Breast epithelium (tissue), 4 donors: ENCODE data around the gene MCTP2. TPM values are rescaled to one million over a fixed set of nuclear protein-coding genes. Genes with fewer than 3 reads are reported as not detected.
A peak's percentile ranks its signal among the peaks of the same experiment; 100 is the strongest.

Source experiments
- DNase-seq, 2 donors: peaks; one replicate each; pipeline ENCODE4 v3.0.0-alpha.2; 2019; ENCODE audit warnings: low spot score in 2 of 2
- H3K27ac ChIP-seq, 2 donors: fragments of 200-600 bp; sonication (generic) in 1 of 2; one replicate each; pipeline ENCODE4 v1.5.1; 2016 to 2019; ENCODE audit warnings: mild to moderate bottlenecking in 1 of 2
- H3K27me3 ChIP-seq, 2 donors: fragments of 200-600 bp; sonication (generic) in 1 of 2; one replicate each; pipeline versions ENCODE4 v1.5.1 to v1.6.0; 2017 to 2019; ENCODE audit warnings: control low read depth in 1 of 2, mild to moderate bottlenecking in 1 of 2
- H3K36me3 ChIP-seq: fragments of 200-600 bp; one replicate; pipeline ENCODE4 v1.5.1; 2019
- H3K4me1 ChIP-seq, 2 donors: fragments of 200-600 bp; sonication (generic); one replicate each; pipeline ENCODE4 v1.5.1; 2016 to 2019; ENCODE audit warnings: control low read depth in 1 of 2
- H3K4me3 ChIP-seq, 3 donors: fragments of 200-600 bp; sonication (generic); 1 replicate in 2 of 3; 2 replicates in 1 of 3; pipeline ENCODE4 v1.5.1; 2016 to 2019; ENCODE audit warnings: mild to moderate bottlenecking in 3 of 3, moderate library complexity in 2 of 3
- H3K9me3 ChIP-seq, 2 donors: fragments of 200-600 bp; sonication (generic) in 1 of 2; one replicate each; pipeline ENCODE4 v1.5.1; 2016 to 2019; ENCODE audit warnings: control low read depth in 1 of 2
- CTCF ChIP-seq, 3 donors: fragments of 450-650 bp; IDR thresholded peaks; one replicate each; pipeline ENCODE4 v1.5.1; 2016 to 2017; ENCODE audit warnings: antibody characterized with exemption in 3 of 3, mild to moderate bottlenecking in 3 of 3, moderate library complexity in 3 of 3
- POLR2A ChIP-seq: fragments of 450-650 bp; IDR thresholded peaks from one replicate; pipeline ENCODE4 v1.6.1; 2016; ENCODE audit warnings: antibody characterized with exemption, mild to moderate bottlenecking, moderate library complexity
- POLR2AphosphoS5 ChIP-seq, 3 donors: sonication (generic); formaldehyde crosslinking; IDR thresholded peaks; one replicate each; pipeline ENCODE4 v1.6.1; 2017; ENCODE audit warnings: antibody characterized with exemption in 3 of 3
- intact Hi-C: fragments of 100-400 bp; cut with DNase I; formaldehyde crosslinking; loops from one replicate; pipeline ENCODE4 v1.15.1; 2023; ENCODE audit warnings: low total_unique reads
- total RNA-seq, 3 donors: library from RNA; depleted of rRNA; stranded (reverse); fragments of >200 nt; gene quantifications; one replicate each; pipeline ENCODE4 v1.1.0, GENCODE V29; 2016

MCTP2 gene
- total RNA-seq, 3 donors from 2014 or later = 6.4 to 46.2 (median 25.9) TPM

- H3K27ac ChIP-seq = no peak overlapping the region
- intact Hi-C loops = no loop called here
- TF ChIP-seq CTCF (IDR thresholded peaks at IDR 0.05) = no peak
- TF ChIP-seq POLR2AphosphoS5 (IDR thresholded peaks at IDR 0.05) = no peak
- no peak for TF ChIP-seq POLR2A
- H3K36me3 ChIP-seq = no peaks in the 10 kb centered on the region
- H3K4me3 ChIP-seq = no peak overlapping the region
- H3K27me3 ChIP-seq = no peaks in the 10 kb centered on the region
- H3K9me3 ChIP-seq = no peaks in the 10 kb centered on the region
- no peak for DNase-seq
- H3K4me1 ChIP-seq = no peaks in the 10 kb centered on the region
Measured at GRCh38 chr15:94235646-94236045, 4.3 kb downstream of the MCTP2 start.

- H3K9me3 ChIP-seq = no peaks in the 10 kb centered on the region
- intact Hi-C loops = no loop called here
- no peak overlapping the region for H3K27ac ChIP-seq
- no peak for DNase-seq
- no peak for TF ChIP-seq POLR2AphosphoS5 (IDR thresholded peaks at IDR 0.05)
- no peak for TF ChIP-seq CTCF (IDR thresholded peaks at IDR 0.05)
- TF ChIP-seq POLR2A = no peak
- H3K4me3 ChIP-seq = no peak overlapping the region
- no peaks in the 10 kb centered on the region for H3K4me1 ChIP-seq
- no peaks in the 10 kb centered on the region for H3K36me3 ChIP-seq
- H3K27me3 ChIP-seq = no peaks in the 10 kb centered on the region
Measured at GRCh38 chr15:94236608-94237007, 5.2 kb downstream of the MCTP2 start.

- DNase-seq = no peak
- Histone ChIP-seq H3K4me1 (no peaks in the 10 kb centered on the region), H3K9me3 (no peaks in the 10 kb centered on the region), H3K27me3 (no peaks in the 10 kb centered on the region), H3K36me3 (no peaks in the 10 kb centered on the region), H3K27ac (no peak overlapping the region), H3K4me3 (no peak overlapping the region)
- no peak for TF ChIP-seq POLR2AphosphoS5 (IDR thresholded peaks at IDR 0.05)
- no peak for TF ChIP-seq POLR2A
- TF ChIP-seq CTCF (IDR thresholded peaks at IDR 0.05) = no peak
- intact Hi-C loops = no loop called here
Measured at GRCh38 chr15:94237903-94238302, 6.5 kb downstream of the MCTP2 start.

- Histone ChIP-seq H3K4me1 (no peaks in the 10 kb centered on the region), H3K27ac (peak overlapping the region in 1 of 2 donors; percentile 69), H3K27me3 (no peaks in the 10 kb centered on the region), H3K36me3 (no peaks in the 10 kb centered on the region), H3K4me3 (no peak overlapping the region), H3K9me3 (no peaks in the 10 kb centered on the region)
- intact Hi-C loops = no loop called here
- no peak for TF ChIP-seq CTCF (IDR thresholded peaks at IDR 0.05)
- no peak for TF ChIP-seq POLR2AphosphoS5 (IDR thresholded peaks at IDR 0.05)
- TF ChIP-seq POLR2A = no peak
- DNase-seq = no peak
Measured at GRCh38 chr15:94238539-94239118, 7.3 kb downstream of the MCTP2 start.

GRCh38 chr15:94239474-94239873 is 8.1 kb downstream of the MCTP2 start:
- Histone ChIP-seq H3K9me3 (no peaks in the 10 kb centered on the region), H3K36me3 (no peaks in the 10 kb centered on the region), H3K27ac (peak overlapping the region; percentile 53 to 69), H3K4me3 (no peak overlapping the region), H3K27me3 (no peaks in the 10 kb centered on the region), H3K4me1 (no peaks in the 10 kb centered on the region)
- intact Hi-C loops = no loop called here
- TF ChIP-seq POLR2AphosphoS5 (IDR thresholded peaks at IDR 0.05) (no peak), POLR2A (no peak), CTCF (IDR thresholded peaks at IDR 0.05) (no peak)
- no peak for DNase-seq
